Umbilical cord (tissue), 2 donors: Measurements from ENCODE around the gene TAOK1. TPM values are rescaled to one million over a fixed set of nuclear protein-coding genes. Genes with fewer than 3 reads are reported as not detected.
A peak's percentile ranks its signal among the peaks of the same experiment; 100 is the strongest.

Source experiments
- DNase-seq: peaks from one replicate; pipeline ENCODE4 v3.0.0-alpha.2; 2015; ENCODE audit warnings: low spot score
- total RNA-seq: library from RNA; depleted of rRNA; stranded (reverse); fragments of >200 nt; gene quantifications from one replicate; pipeline ENCODE4 v1.2.3, GENCODE V29; 2014; ENCODE audit warnings: low replicate concordance; ENCODE audit not compliant: insufficient read depth

TAOK1 gene
- total RNA-seq, 1 donor from 2014 or later = 84.7 TPM

DNA sequence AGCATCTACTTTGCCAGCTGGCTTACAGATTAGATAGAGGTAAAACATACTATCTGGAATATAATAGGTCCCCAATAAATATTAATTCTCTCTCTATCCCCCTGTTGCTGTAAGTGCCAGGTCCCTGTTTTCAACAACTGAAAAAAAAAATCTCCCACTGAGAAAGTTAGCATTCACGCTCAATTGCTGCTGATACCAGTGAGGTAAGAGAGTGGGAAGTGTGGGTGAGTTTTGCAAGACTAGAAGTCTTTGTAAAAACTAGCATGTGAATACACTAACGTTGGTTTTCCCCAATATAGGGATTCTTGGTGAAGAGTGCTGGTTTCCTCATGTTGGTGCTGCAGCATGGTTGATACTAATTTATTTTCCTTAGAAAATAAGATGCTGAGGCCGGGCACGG lies 11.7 kb upstream of the TAOK1 start:
- DNase-seq = no peak

DNA sequence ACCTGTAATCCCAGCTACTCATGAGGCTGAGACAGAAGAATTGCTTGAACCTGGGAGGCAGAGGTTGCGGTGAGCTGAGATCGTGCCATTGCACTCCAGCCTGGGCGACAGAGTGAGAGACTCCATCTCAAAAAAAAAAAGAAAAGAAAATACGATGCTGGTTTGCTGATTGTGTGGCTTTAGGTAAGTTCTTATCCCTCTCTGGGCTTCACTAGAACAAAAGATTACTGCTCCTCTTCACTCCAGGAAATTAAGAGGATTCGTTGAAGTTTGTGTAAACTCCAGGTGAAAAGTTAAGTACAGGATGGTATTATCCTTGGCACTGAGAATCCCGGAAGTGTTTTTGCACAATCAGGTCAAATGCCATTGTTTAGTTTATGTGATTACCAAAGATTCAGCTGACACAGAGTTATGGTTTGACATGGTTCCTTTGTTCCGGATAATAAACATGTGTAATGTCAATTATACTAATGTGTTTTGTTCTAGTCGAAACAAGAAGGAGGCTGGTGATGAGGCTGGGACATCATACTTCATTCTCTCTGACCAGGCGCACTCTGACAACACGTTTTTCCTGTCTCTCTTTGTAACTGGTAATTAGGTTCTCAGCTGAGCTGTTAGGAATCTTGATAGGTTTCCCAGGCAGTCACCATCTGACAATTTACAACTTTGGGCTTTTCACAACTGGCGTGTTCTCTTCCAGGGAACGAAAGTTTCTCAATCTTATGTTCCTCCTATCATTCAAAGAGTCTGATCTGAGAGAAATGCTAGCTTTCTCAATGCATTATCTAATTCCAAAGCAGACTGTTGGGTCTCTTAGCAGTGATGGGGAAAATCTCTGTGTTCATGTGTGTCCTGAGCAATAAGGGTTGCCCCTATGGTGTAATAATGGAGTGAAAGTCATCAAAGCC lies 10.8 kb upstream of the TAOK1 start:
- no peak for DNase-seq

DNA sequence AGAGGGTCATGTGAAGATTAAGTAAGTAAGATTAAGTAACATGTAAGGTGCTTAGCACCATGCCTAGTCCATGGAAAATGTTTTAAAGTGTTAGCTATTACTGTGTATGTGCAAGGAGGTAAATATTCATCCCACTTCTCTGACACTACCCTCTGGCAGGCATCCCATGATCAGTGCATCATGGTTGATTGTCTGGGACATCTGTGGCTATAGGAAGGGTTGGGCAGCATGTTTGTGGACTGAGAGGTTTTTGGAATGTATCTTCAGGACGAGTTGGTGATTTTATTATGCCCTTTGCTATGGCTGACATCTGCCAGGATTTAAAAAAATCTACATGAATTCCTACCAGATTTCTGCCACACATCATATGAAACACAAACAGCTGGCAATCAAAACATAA lies 6.5 kb upstream of the TAOK1 start:
- DNase-seq = no peak

DNA sequence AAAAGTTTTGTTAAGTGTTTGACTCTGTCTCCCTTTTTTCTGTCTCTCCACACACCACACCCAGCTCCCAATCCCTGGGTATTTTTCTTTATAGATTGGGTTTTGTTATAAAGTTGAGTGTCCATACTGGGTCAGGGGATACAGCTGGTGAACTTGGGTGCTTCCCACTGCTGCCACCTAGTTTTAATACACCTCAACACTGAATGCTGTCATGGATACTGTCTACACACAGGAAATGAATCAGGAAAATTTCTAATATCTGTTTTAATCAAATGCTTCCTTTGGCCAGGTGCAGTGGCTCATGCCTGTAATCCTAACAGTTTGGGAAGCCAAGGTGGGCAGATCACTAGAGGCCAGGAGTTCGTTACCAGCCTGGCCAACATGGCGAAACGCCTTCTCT lies 5.3 kb upstream of the TAOK1 start:
- DNase-seq = no peak

DNA sequence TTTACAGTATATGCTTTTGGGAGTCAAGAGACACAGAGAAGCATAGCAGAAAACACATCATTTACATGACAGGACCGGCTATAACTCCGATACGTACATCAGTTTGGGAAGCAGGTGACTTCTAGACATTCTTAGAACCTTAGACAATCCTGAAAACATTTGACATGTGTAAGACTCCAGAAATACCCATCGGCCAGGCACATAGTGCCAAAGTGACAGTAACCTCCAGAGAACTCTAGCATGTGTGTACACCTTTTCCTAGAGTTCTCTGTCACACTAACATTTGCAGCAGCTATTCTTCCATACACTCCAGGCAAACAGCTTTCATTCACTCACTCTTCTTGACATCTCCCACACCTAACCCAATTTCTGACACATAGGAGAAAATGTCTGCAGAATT lies 3.4 kb upstream of the TAOK1 start:
- no peak for DNase-seq

DNA sequence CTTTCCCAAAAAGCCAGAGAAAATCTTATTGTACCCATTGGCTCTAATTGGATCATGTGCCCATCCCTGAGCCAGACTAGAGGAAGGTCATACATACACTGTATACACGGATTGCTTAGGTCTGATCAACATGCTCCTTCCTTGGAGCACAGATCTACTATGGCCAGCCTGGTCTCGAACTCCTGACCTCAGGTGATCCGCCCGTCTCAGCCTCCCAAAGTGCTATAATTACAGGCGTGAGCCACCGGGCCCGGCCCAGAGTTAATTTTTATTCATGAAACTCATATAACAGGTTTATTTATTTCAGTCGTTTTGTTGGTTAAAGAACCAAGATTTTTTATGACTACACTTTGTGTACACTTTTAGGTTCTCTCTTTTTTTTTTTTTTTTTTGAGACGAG lies 1.2 kb upstream of the TAOK1 start:
- no peak for DNase-seq

DNA sequence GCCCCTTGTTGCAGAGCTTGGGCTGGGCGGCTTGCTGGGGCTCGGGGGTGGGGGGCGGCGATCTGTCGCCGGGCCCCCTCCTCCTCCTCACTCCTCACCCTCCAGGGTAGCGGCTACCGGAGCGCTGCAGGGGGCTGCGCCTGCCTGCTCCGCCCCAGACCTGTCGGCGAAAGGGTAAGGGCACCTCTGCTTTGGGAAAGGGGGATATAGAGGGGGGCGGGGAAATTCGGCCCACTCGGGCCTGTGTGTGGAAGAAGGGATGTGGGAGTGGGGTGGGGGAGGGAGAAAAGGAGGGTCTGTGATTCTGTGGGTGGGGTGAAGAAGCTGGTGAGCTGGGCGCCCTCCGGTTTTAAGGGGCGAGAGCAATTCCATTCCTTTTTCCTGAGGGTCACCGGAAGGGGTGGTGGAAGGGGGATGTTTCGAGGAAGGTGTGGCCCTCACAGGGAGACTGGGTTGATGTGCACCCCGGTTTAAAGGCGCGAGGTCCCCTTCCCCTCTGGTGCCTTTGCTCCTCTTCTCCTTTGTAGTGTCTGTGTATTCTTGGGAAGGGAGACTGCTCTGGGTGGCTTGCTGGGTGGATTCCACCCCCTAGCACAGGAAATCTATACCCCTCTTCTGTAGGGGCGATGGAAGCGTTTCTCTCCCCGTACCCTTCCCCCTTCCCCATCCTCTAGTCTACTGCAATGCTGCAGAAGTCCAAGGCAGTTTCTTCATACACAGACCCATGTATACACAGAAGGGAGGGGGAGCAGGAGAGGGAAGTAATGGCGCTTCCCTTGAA lies 878 bp downstream of the TAOK1 start:
- DNase-seq = peak; percentile 53

DNA sequence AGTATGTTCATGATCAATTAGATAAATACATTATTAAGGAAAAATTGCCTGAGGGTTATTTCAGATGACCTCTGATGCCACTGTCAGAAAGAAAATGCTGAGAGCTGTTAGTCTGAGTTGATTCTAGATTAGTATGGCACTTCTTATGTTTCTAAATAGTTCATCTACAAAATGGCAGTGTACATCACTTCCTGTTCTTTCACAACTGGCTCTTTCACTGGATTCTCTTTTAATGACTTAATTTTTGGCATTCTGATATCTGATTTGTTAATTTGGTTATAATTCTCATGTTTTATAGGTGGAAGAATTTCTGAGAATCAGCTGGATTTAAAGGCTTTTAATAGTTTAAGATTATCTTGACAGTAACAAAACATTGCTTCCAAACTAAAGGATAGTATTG lies 3.3 kb downstream of the TAOK1 start:
- DNase-seq = no peak

DNA sequence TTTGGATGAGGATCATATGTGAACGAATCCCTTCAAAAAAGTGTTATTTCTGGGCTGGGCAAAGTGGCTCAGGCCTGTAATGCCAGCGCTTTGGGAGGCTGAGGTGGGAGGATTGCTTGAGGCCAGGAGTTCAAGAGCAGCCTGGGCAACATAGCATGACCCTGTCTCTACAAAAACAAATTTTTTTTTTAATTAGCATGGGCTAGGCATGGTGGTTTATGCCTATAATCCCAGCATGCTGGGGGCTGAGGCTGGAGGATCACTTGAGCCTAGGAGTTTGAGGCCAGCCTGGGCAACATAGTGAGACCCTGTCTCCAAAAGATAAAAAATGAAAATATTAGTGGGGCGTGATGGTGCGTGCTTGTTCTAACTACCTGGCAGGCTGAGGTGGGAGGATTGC lies 4.6 kb downstream of the TAOK1 start:
- DNase-seq = no peak

DNA sequence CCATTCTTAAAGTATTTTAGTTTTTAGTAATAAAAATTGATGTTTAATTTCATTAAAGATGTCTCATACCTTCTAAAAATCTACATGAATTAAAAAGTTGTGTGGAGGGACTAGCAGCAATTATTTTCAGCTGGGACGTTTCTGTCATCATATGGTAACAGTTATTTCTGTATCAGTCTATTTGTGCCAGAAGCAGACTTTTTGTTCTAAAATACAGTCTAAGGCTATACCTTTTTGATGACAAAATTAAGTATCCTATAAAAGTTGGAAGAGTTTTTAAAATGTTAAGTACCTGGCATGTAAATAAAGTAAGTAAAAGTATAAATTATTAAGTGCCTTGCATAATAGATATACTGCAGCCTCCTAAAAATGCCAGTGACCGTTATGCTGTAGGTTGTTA lies 5.9 kb downstream of the TAOK1 start:
- DNase-seq = no peak

DNA sequence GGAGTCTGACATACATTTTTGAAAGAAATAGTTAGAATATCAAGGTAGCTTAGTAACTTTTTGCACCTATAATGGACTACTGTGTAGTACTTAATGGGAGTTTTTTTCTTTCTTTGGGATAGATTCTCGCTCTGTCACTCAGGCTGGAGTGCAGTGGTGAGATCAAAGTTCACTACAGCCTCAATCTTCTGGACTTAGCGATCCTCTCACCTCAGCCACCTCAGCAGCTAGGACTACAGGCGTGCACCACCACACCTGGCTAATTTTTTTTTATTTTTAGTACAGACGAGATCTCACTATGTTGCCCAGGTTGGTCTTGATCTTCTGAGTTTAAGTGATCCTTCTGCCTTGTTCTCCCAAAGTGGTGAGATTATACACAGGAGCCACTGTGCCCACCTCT lies 9.5 kb downstream of the TAOK1 start:
- DNase-seq = no peak

DNA sequence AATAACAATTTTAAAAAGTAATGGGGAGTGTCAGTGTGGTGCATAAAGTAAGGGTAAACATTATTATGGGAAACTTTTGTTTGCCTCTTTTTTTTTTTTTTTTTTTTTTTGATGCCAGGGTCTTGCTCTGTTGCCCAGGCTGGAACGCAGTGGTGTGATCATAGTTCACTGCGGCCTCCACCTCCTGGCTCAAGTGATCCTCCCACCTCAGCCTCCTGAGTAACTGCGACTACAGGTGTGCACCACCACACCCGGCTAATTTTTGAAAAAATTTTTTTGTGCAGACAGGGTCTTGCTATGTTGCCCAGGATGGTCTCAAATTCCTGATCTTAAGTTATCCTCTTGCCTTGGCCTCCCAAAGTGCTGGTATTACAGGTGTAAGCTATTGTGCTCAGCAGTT lies 10.7 kb downstream of the TAOK1 start:
- no peak for DNase-seq

DNA sequence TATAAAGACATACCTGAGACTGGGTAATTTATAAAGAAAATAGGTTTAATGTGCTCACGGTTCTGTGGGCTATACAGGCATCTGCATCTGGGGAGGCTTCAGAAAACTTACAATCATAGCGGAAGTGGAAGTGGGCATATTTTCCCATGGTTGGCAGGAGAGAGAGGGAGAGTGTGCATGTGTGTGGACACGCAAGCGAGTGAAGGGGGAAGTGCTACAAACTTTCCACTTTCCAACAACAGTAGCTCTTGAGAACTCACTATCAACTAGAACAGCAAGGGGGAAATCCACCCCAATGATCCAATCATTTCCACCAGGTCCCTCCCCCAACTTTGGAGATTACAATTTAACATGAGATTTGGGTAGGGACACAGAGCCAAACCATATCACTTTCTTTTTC lies 11.1 kb downstream of the TAOK1 start:
- no peak for DNase-seq

DNA sequence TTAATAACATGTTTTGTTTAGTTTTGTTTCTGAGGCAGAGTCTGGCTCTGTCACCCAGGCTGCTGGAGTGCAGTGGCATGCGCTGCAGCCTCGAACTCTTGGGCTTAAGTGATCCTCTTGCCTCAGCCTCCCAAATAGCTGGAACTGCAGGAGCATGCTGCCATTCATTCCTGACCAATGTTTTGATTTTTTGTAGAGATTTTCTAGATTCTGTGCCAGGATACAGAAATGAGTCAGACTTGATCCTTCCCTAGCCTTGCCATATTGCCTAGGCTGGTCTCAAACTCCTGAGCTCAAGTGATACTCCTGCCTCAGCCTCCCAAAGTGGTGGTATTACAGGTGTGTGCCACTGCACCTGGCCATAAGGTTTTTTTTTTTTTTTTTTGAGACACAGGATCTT lies 17.7 kb downstream of the TAOK1 start:
- DNase-seq = no peak

DNA sequence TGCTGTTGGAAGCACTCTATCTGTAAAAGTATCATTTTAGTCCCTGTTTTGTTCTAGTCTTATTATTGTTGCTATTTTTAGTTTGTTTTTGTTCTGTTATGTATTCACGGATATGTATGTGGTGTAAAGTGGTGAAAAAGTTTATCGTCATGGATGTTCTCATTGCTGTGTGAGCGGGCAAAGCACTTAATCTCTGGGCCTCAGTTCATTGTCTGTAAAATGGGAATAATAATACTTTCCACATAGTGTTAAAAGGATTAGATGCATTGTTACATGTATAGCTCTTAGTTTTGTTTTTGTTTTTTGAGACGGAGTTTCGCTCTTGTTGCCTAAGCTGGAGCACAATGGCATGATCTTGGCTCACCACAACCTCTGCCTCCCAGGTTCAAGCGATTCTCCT lies 19.8 kb downstream of the TAOK1 start:
- no peak for DNase-seq

DNA sequence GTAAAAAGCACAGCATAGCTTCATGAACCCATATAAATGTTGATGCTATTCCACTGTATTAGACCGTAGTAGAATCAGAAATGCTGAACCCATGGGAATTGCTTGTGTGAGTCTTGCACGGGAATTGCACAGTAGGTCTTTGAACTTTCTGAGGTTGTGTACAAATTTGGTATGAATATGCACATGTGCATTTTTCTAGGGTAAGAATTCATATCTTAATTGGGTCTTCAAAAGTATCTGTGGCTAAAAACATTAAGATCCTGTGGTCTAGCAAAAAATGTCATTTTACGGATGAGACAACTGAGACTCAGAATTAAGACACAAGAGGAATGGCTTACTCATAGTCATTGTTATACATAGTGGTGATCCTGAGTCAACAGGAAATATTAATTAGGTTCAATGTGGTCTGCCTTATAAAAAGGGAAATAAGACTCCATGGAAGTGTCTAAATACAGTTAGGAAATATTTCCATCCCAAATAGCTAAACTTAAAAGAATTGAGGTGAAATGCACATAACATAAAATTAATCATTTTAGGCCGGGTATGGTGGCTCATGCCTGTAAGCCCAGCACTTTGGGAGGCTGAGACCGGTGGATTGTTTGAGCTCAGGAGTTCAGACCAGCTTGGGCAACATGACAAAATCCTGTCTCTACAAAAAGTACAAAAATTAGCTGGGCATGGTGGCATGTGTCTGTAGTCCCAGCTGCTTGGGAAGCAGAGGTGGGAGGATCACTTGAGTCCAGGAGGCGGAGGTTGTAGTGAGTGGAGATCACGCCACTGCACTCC lies 22.8 kb downstream of the TAOK1 start:
- no peak for DNase-seq

DNA sequence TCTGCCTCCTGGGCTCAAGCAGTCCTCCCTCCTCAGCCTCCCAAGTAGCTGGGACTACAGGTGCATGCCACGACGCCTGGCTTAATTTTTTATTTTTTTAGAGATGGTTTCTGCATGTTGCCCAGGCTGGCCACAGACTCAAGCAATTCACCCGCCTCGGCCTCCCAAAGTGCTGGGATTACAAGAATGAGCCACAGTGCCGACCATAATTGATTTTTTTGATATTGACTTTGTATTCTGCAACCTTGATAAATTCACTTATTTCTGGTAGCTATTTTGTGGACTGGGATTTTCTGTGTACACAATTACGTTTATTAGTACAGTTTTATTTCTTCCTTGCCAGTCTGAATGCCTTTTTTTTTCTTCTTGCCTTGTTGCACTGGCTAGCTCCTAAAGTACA lies 30.0 kb downstream of the TAOK1 start:
- DNase-seq = no peak

DNA sequence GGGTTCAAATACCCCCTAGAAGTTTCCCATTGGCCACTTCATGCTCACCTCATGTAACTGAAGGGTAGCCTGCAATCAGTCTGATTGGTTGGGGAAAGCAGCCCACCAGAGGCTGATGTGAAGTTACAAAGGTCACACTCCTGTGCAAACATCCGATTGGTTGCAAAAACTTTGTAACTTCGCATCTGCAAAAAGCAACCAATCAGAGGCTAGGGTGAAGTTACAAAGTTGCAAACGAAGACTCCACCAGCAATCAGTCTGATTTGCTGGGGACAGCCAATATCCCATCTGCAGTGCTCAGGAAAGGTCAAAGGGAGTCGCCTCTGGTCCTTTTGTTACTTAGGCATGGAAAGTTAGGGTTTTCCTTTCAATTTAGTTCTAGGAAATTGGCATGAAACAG lies 40.1 kb downstream of the TAOK1 start:
- no peak for DNase-seq

DNA sequence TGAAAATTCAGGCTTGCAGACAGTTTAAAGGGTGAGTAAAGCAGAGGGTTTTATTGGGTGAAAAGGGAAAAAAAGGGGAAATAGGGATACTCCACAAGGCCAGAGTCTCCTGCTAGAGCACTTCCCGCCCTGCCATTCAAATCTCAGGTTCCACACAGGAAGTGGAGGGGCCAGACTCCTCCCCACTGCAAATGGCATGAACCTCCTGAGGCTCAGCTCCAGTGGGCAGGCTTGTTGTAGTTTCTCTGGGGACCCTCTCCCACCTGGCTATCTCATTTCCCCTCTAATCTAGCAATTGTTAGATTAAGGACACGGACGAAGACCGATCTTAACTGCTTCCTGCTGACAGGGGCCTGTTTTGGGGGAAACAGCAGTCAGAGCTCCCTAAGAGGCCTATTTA lies 43.4 kb downstream of the TAOK1 start:
- DNase-seq = peak; percentile 23

DNA sequence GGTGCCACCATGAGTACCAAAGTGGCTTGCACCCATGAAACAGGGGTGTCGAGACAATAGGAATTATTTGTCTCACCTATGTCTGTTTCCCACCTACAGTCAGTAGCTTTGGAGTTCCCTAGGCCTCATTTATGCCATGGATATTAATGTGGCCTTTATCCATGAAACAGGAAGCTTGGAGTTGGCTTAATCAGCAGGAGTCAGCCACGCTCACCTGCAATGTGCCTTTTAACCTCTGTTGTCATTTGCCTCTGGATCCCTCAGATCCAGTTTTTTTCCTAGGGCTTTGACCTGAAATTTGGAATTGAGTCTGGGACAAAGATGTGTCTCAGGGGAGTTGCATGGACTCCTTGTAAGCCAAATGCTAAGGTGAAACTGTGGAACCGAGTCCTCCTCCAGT lies 44.4 kb downstream of the TAOK1 start:
- DNase-seq = no peak

DNA sequence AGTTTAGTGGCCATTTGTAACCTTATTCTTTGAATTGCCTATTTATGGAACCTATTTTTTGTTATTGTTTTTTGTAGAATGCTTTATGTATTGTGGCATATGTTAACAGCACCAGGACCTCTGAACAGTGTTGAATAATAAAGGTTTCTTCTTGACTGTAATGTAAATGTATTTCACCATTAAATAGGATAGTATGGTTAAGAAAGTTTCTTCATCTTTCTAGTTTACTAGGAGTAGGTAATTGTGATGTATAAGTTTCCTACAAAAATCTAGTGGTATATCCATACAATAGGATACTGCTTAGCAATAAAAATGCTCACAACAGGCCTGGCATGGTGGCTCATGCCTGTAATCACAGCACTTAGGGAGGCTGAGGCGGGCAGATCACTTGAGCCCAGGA lies 52.3 kb downstream of the TAOK1 start:
- DNase-seq = no peak

DNA sequence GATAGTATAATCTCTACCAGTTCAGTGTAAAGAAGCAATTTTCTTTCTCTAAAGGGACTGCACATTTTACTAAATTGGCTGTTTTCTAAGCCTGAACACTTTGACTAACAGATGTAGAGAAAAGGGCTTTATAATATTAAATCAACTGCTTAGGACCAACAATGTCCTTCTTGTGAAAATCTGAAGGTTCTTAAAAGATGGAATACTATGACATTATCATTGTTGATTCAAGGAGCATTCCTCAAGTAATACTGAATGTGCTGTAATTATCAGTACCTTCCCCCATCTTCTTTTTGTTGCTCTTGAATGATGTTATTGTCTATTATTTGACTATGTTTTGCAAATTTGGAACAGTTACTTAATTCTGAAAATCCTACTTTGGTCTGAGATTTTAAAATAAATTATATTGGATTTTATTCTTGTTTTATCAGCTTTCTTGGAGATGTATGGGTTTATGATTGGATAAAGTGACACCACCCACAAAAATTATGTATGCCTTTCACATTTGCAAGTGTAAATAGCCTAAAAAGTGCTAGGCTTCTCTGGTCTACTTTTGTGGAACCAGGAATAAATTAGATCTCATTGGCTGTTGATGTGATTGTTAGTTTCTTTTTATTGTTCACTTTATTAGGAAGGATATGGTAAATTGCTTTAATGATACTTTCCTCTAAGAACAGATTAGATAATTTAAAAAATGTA lies 53.0 kb downstream of the TAOK1 start:
- no peak for DNase-seq
